Measurements from ENCODE around the gene TMEM132D.

- TF ChIP-seq POLR2A (IDR thresholded peaks at IDR 0.05; ENCODE audit: low read length), result no peak
- TF ChIP-seq GATA1 (IDR thresholded peaks at IDR 0.05; ENCODE audit: low read depth, low read length), result no peak
Measured at GRCh38 chr12:129614221-129614885, 289.5 kb downstream of the TMEM132D start.

Measured in erythroblast (primary cell).